RKO (cell line): Measurements from ENCODE around the gene FMNL1.

Experiments used
- DNase-seq: peaks from one replicate; pipeline ENCODE4 v3.0.0-alpha.2; 2016; ENCODE audit warnings: low spot score

Gene FMNL1

GRCh38 chr17:45256114-45256966 is 34.7 kb downstream of the FMNL1 start:
- DNase-seq, result no peak

DNA sequence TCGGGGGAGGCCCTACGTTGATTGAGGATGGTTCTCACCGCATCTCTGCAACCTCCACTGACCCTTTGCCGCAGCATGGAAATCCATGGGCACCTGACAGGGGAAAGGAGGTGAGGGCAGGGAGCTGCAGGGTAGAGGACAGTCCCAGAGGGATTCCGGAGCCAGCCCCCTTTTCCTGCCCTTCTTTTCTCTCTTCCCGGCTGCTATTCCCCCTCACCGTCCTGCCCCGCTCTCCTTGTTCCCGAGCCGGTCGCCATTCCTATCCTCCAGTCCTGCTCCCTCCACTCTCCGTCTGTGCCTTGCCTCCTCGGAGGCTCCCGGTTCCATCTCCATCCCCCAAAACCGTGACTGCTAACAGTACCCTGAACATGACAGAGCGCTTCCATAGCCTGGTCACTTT is 35.4 kb downstream of the FMNL1 start:
- DNase-seq, result no peak

- DNase-seq, result no peak
These were observed 37.3 kb downstream of the FMNL1 start for GRCh38 chr17:45258981-45259380.

DNA sequence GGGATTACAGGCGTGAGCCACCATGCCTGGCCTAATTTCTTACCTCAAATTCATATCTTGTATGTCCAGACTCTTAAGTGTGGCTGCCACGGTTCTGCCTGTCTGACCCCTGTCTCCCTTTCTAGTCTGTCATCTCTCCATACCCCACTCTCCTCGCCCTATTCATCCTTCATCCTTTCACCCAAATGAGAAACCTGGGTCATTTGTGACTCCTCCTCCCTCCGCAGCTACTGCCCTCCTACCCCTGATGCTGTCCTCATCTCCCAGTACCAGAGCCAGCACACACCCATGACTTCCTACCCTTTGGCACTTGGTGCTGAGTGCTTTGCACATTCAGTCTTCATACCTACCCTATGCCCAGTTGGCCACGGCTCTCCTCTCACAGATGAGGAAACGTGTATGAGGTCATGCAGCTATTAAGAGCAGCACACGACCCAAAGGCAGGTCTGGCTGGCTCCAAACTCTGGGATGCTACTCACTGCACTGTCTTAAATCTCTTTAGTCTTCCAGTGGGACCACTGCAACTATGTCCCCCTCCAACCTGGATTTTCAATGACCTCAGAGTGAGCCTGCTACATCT is 38.6 kb downstream of the FMNL1 start:
- DNase-seq, result no peak

- no peak for DNase-seq
These were observed 40.2 kb downstream of the FMNL1 start, which contains the start of gene SPATA32 for GRCh38 chr17:45261577-45262515. TSS of gene SPATA32 (minus strand) at chr17:45262094. CDS start at chr17:45262016, 78 bp downstream.

DNA sequence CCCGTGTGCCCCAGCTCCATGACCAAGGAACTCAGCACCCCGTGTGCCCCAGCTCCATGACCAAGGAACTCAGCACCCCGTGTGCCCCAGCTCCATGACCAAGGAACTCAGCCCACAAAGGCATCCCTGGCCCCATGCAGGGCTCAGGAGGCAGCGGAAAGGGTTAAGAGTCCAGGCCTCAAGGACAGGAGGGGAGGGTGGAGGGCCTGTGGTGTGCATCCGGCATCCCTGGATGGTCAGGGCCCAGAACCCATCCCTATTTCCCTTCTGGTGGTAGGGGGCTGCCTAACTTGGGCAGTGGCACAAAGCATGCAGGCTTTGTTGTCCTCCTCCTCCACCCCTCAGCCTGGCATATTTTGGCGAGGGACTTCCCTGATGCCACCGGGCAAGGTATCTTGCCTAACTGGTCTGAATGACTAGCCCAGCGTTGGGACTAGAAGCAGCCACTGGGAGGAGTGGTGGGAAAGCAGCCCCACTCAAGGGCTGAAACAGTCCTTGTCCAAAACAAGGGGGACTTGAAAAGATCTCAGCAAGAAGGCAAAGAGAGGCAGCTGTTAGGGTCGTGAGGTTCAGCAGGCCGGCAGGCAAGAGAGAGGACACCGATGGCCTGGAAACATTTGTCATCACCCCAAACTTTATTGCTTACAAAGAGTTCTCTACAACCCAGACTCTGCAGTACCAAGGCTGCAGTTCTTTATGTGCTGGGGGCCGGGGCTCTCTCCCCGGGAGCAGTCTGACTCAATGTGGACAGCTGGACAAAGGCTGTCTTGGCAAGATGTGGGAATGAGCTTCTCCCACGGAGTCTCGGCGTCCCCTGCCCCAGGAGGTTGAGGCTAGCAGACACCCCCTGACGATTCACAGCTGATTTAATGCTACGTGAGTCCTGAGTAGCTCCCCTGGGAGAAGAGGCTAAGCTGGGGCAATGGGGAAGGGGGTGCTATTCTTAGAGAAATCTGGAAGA is 41.1 kb downstream of the FMNL1 start:
- no peak for DNase-seq

- no peak for DNase-seq
These were observed 41.8 kb downstream of the FMNL1 start for GRCh38 chr17:45263477-45263860.

DNA sequence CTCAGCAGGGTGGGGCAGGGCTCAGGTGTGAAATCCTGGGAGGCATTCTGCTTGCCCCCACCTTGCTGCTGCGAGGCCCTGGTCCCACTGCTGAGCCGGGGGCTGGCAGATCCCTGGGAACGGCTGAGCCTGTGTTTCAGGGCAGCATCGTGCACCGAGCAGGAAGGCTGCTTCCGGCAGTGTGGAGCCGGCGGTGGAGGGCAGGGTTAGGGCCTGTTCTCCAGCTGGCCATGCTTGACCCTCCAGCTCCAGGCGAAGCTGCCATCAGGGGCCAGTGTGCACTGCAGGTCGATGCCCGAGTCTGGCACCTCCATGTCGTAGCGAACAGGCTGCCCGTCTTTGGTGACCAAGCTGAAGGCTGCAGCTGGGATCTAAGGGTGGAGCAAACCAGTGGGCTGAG is 42.7 kb downstream of the FMNL1 start:
- DNase-seq, result no peak

GRCh38 chr17:45264988-45265387 is 43.3 kb downstream of the FMNL1 start:
- no peak for DNase-seq

DNA sequence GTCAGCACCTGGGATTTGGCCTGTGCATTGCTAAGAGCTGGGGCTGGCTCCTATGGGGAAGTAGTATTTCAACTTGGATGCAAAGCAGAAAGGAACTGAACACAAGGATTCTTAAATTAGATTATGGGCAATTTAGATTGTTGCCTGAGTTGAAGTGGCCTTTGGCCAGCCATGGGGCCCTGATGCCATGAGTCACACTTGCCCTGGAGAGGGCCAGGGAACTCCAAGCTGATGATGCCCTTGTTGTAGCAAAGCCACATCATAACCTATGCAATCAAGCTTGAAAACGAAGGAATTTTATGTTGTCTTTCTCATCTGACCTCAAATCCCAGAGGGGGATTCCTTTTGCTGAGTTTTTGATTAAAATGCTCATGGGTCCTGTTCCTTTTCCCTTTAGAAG is 44.1 kb downstream of the FMNL1 start:
- peak; percentile 40 for DNase-seq

DNA sequence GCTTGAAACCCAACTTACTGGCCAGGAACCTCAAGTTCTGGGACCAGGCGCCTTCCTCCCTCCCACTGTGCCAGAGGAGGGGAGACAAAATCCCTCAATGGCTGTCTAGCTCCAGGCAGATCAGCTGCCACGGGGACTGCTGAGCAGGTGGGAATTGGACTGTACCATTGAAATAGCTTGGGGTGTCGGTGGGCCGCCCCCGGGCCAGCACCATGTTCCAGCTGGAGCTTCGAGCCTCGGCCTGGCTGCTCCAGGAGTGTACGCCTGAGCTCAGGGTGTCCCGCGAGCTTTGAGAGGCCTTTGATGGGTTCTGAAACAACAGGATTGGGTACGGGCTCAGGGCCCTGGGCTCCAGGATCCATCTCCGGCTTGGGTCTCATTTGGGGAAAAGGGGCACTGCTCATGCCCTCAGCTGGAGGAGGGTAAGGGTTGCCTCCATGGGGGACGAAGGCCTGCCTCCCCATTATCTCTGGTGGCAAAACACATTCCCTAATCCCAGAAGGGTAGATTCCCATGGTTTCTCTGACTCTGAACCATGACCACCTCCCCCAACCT is 44.8 kb downstream of the FMNL1 start:
- no peak for DNase-seq

GRCh38 chr17:45267436-45268055 is 45.9 kb downstream of the FMNL1 start:
- no peak for DNase-seq

DNA sequence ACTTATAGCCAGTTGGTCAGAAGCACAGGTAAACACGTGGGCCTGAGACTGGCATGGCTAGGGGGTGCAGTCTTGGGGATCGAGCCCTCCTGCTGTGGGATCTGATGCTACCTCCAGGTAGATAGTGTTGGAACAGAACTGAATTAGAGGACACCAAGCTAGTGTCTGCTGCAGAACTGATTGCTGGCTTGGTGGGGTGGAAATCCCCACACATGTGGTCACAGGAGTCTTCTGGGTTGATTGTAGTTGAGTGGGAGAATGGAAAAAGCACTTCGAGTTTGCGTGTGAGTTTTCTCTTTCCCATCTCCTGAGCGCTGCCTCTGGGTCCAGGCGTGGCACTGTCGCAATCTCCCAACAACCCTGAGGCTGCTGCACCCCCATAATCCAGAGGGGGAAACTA is 48.2 kb downstream of the FMNL1 start:
- DNase-seq, result no peak

DNA sequence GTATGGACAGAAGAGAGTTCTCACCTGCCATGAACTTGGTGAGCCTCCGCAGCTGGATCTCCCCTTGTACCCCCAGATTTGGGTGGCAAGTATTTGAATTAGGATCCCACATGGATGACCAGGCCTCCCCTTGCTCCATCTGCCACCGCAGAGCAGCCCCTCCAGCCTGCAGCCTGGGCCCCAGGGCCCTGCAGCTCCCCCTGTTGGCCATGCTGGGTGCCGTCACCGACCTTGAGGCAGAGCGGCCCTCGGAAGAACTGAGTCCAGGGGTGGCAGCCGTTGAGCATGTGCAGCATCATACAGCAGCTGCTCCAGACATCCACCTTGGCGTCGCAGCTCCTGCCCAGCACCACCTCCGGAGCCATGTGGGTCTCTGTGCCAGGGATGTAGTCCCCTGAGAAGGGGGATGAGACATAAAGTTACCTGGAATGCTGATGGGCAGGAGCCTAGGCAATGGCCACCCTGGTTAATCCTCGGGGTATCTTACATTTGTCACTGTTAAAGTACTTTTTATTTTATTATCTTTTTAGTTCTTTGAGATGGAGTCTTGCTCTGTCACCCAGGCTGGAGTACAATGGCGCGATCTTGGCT is 49.2 kb downstream of the FMNL1 start:
- no peak for DNase-seq

DNA sequence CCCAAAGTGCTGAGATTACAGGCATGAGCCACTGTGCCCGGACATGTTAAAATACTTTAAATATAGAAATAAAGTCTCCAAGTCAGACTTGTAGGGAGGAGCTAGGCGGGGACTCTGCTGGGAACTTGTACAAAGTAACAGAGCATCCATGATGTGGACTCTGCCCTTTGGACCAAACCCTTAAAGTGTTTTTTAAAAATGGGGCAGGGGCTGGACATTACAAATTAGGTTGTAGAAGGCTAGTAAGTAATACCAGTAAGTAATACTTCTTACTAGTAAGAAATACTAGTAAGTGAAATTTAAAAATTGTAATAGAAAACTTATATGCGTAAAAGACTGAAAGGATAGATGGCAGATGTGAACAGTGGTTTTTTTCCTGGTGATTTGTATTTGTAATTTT is 49.9 kb downstream of the FMNL1 start:
- no peak for DNase-seq

- no peak for DNase-seq
These were observed 51.9 kb downstream of the FMNL1 start for GRCh38 chr17:45273551-45273957.

DNA sequence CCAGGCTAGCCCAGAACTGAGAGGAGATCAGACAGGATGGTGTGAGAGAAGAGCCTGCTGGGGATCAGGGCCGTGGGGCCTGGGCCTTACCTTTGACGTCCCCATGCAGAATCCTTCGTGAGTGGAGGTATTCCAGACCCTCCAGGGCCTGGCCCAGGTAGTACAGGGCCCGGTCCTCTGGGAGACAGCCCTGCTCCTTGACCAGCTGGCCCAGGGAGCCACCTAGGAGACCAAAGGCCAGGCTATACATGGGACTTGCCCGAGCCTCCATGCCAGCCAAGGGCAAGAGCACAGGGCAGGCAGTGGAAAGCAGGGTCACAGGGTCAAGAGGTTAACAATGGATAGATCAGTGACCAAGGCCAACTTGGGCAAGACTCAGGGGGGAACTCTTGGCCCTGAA is 52.3 kb downstream of the FMNL1 start:
- DNase-seq, result no peak

DNA sequence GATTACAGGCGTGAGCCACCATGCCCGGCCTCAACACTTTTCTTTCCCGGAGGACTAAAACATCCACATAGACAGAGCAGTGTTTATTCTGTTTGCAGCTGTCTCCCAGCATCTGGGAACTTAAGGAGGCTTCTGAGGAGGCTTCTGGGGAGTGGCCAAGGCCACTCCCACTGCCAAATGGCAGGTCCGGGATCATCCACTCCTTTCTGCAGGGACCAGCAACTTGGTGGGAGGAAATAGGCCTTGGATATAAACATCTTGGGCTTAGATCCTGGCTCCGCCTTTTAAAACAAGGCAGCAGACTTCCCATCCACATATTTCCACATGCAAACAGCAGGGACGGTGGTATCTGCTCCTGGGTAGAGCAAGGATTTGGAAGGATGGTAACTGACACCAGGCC is 54.3 kb downstream of the FMNL1 start:
- DNase-seq, result no peak

GRCh38 chr17:45277216-45277849 is 55.6 kb downstream of the FMNL1 start:
- DNase-seq, result peak; percentile 86

GRCh38 chr17:45277992-45278391 is 56.3 kb downstream of the FMNL1 start:
- no peak for DNase-seq
